HL-60 (cell line): ENCODE measurements around the gene GNLY.

Source experiments
- CTCF ChIP-seq: IDR thresholded peaks from one replicate; pipeline ENCODE4 v1.5.1; 2011; ENCODE audit warnings: low read length, control low read depth, inconsistent platforms; ENCODE audit not compliant: insufficient read depth
- GABPA ChIP-seq: IDR thresholded peaks from 2 replicates; pipeline ENCODE4 v1.6.1; 2012; ENCODE audit warnings: low read depth
- POLR2AphosphoS5 ChIP-seq: IDR thresholded peaks from 2 replicates; pipeline ENCODE4 v1.6.1; 2012; ENCODE audit warnings: low read depth
- REST ChIP-seq: IDR thresholded peaks from 2 replicates; pipeline ENCODE4 v1.6.1; 2012; ENCODE audit warnings: low read depth; ENCODE audit not compliant: insufficient replicate concordance
- SPI1 ChIP-seq: IDR thresholded peaks from 2 replicates; pipeline ENCODE4 v1.6.1; 2012; ENCODE audit warnings: low read depth, mild to moderate bottlenecking, borderline replicate concordance

- no peak for TF ChIP-seq CTCF
- TF ChIP-seq POLR2AphosphoS5 = no peak
- no peak for TF ChIP-seq REST
- no peak for TF ChIP-seq GABPA
- no peak for TF ChIP-seq SPI1
Observed at GRCh38 chr2:85661139-85661858, 32.9 kb upstream of the GNLY start.
